Measurements from ENCODE around the gene RPTOR.

RPTOR gene

GRCh38 chr17:80712606-80713005, 168.0 kb downstream of the RPTOR start:
- no peak for TF ChIP-seq CTCF (IDR thresholded peaks at IDR 0.05; ENCODE audit: control insufficient read depth, insufficient read depth, low read depth, low read length, missing control alignments)
- DNase-seq (ENCODE audit: low read depth), result no peak
- H3K4me3 ChIP-seq (ENCODE audit: control insufficient read depth, low read depth, low read length), result no peak overlapping the region

- TF ChIP-seq CTCF (IDR thresholded peaks at IDR 0.05; ENCODE audit: control insufficient read depth, insufficient read depth, low read depth, low read length, missing control alignments), result no peak
- no peak for DNase-seq (ENCODE audit: low read depth)
- H3K4me3 ChIP-seq (ENCODE audit: control insufficient read depth, low read depth, low read length), result no peak overlapping the region
Observed at GRCh38 chr17:80716986-80717719, 172.5 kb downstream of the RPTOR start.

GRCh38 chr17:80717720-80718083, 173.1 kb downstream of the RPTOR start:
- no peak for TF ChIP-seq CTCF (IDR thresholded peaks at IDR 0.05; ENCODE audit: control insufficient read depth, insufficient read depth, low read depth, low read length, missing control alignments)
- no peak for DNase-seq (ENCODE audit: low read depth)
- no peak overlapping the region for H3K4me3 ChIP-seq (ENCODE audit: control insufficient read depth, low read depth, low read length)

GRCh38 chr17:80718428-80718827, 173.8 kb downstream of the RPTOR start:
- DNase-seq (ENCODE audit: low read depth), result no peak
- H3K4me3 ChIP-seq (ENCODE audit: control insufficient read depth, low read depth, low read length), result no peak overlapping the region
- TF ChIP-seq CTCF (IDR thresholded peaks at IDR 0.05; ENCODE audit: control insufficient read depth, insufficient read depth, low read depth, low read length, missing control alignments), result no peak

GRCh38 chr17:80719449-80719848, 174.8 kb downstream of the RPTOR start:
- H3K4me3 ChIP-seq (ENCODE audit: control insufficient read depth, low read depth, low read length), result no peak overlapping the region
- DNase-seq (ENCODE audit: low read depth), result no peak
- TF ChIP-seq CTCF (IDR thresholded peaks at IDR 0.05; ENCODE audit: control insufficient read depth, insufficient read depth, low read depth, low read length, missing control alignments), result no peak

- DNase-seq (ENCODE audit: low read depth), result no peak
- H3K4me3 ChIP-seq (ENCODE audit: control insufficient read depth, low read depth, low read length), result no peak overlapping the region
- TF ChIP-seq CTCF (IDR thresholded peaks at IDR 0.05; ENCODE audit: control insufficient read depth, insufficient read depth, low read depth, low read length, missing control alignments), result no peak
Observed at GRCh38 chr17:80720610-80721577, 176.3 kb downstream of the RPTOR start.
